ENCODE results near the gene GABRE.

GRCh38 chrX:151997539-151997938, 23.1 kb upstream of the GABRE start:
- TF ChIP-seq POLR2A (IDR thresholded peaks at IDR 0.05): no peak
- TF ChIP-seq, protein P1, sequence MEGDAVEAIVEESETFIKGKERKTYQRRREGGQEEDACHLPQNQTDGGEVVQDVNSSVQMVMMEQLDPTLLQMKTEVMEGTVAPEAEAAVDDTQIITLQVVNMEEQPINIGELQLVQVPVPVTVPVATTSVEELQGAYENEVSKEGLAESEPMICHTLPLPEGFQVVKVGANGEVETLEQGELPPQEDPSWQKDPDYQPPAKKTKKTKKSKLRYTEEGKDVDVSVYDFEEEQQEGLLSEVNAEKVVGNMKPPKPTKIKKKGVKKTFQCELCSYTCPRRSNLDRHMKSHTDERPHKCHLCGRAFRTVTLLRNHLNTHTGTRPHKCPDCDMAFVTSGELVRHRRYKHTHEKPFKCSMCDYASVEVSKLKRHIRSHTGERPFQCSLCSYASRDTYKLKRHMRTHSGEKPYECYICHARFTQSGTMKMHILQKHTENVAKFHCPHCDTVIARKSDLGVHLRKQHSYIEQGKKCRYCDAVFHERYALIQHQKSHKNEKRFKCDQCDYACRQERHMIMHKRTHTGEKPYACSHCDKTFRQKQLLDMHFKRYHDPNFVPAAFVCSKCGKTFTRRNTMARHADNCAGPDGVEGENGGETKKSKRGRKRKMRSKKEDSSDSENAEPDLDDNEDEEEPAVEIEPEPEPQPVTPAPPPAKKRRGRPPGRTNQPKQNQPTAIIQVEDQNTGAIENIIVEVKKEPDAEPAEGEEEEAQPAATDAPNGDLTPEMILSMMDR (IDR thresholded peaks at IDR 0.05): no peak
